GM13977 (cell line): ENCODE measurements around the gene DRD2.

ENCODE experiments used
- DNase-seq: peaks from one replicate; pipeline ENCODE4 v3.0.0; 2012; ENCODE audit warnings: low spot score
- in situ Hi-C: fragments of 300-500 bp; cut with MboI; formaldehyde crosslinking; loops from one replicate; pipeline ENCODE4 v1.12.0; 2022; ENCODE audit warnings: low sequenced_read_pairs, low pct_unique_long_range_greater_than_20kb, mixed read lengths, inconsistent platforms; ENCODE audit not compliant: unreplicated experiment
- TF ChIP-seq, protein P1 (sequence below): IDR thresholded peaks from 2 replicates; pipeline ENCODE4 v1.5.1; 2012; ENCODE audit warnings: mild to moderate bottlenecking, control low read depth; ENCODE audit not compliant: insufficient read depth; ENCODE audit errors: extremely low read depth, missing control alignments

The DRD2 gene

DNA sequence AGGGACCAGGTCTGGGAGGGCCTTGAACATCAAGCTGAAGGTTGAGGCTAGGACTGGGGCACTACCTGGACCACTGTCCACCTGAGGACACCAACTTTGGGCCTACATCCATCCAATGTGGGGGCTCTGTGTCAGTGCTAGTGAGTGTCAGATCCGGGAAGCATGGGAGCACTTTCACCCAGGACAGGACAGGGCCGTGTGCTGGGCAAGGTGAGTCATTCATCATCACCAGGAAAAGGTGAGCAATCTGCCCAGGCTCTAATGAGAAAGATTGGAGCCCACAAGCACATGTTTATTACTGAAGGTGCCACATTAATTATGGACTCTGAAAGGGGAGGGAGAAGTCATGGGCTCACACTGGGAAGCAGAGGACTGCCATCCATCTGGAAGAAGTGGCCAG is 39.7 kb upstream of the DRD2 start:
- in situ Hi-C loops = no loop called here
- TF ChIP-seq, protein P1, sequence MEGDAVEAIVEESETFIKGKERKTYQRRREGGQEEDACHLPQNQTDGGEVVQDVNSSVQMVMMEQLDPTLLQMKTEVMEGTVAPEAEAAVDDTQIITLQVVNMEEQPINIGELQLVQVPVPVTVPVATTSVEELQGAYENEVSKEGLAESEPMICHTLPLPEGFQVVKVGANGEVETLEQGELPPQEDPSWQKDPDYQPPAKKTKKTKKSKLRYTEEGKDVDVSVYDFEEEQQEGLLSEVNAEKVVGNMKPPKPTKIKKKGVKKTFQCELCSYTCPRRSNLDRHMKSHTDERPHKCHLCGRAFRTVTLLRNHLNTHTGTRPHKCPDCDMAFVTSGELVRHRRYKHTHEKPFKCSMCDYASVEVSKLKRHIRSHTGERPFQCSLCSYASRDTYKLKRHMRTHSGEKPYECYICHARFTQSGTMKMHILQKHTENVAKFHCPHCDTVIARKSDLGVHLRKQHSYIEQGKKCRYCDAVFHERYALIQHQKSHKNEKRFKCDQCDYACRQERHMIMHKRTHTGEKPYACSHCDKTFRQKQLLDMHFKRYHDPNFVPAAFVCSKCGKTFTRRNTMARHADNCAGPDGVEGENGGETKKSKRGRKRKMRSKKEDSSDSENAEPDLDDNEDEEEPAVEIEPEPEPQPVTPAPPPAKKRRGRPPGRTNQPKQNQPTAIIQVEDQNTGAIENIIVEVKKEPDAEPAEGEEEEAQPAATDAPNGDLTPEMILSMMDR = no peak
- DNase-seq = no peak

DNA sequence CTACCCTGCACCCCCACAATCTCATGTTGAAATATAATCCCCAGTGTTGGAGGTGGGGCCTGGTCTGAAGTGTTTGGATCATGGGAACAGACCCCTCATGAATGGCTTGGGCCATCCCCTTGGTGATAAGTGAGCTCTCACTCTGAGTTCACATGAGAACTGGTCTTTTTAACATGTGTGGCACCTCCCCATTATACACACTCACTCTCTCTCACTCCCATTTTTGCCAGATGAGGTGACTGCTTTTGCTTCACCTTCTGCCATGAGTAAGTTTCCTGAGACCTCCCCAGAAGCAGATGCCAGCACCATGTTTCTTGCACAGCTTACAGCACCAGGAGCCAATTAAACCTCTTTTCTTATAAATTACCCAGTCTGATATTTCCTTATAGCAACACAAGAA is 32.1 kb upstream of the DRD2 start:
- TF ChIP-seq, protein P1 = no peak
- in situ Hi-C loops = no loop called here
- no peak for DNase-seq

DNA sequence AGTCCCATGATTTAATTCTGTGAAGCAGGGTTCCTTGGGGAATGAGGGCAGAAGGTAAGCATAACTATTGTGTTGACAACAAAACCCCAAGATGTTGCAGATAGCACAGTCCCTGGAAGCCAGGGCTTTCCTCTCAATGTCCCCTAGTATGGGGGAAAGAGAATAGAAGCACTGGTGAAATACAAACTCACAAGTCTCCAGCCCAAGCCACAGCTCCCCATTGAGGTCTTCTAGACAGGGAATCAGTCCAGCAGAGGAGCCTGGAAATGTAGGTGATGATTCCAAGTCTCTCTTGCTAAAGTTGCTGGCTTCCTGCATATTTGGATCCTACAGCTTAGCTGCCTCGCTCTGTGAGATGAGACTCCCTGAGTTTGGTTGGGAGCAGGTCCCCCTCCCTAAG is 31.7 kb upstream of the DRD2 start:
- in situ Hi-C loops = no loop called here
- TF ChIP-seq, protein P1 = no peak
- no peak for DNase-seq

DNA sequence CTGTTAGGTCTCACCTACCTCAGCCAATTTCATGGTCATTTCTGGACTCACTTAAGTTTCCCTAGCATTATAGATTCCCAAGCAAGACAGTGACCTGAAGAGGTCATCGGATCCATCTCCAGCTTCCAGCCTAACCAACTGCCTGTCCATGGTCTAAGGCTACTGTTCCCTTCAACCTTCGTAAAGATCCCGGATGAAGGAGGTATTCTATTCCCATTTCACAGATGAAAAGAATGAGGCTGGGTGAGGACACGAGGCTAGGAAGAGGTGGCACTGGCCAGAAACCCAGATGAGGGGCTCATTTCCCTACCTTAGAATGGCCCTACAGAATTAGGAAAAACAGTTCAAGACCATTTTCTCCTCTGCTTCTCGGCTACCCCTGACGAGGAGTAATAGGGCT is 31.3 kb upstream of the DRD2 start:
- TF ChIP-seq, protein P1 = no peak
- in situ Hi-C loops = no loop called here
- DNase-seq = no peak

DNA sequence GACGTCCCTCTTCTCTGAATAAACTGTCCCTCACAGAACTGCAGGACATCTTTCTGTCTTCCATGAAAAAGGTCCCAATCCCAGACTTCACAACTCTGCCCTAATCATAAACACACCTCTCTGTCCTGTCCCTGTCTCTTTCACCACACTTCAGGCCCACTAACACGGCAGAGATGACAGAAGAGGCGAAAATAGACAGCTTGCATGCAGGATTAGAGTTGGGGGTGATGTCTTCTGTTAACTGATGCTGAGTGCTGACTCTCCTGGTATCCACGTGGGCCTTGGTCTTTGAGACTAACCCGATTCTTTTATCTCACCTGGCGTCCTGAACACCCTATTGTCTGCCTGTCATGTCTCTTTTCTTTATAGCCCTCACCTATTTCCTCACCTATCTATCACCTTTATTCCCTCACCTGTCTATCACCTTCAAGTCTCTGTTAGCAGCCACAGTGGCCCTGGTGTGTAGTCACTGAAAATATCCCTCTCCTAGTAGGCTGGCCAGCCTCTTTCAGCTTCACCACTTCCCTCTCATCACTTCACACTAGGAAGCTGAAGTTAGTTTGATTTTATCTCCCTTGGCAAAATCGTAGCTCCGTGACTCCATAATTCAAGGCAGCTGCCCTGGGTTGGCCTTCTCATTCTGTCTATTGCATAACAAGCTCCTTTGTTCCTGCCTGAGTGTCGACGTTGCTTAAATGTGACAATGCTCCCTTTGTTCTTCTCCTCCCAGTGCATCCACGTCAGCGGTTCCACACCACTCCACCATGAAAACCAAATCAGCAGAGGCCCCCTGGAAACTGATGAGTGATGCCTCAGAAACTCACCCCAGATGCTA is 30.6 kb upstream of the DRD2 start:
- no peak for DNase-seq
- in situ Hi-C loops = no loop called here
- TF ChIP-seq, protein P1 = no peak

DNA sequence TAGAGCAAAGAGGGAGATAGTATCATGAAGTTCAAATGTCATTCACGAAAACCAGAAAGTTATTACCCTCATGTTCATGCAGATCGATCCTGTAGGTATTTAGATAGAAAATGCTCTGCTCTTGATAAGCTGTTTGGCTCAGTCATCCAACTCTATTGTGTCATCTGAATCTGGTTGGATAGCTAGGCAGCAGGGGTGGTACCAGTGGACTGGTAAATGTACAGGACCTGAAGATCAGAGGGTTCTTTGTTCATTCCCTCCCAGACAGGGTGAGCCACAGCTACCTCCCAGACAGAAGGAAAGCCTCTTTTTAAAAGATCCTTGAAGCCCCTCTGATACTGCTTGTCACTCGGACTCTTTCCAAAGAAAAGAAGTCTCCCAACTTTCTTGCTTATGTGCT is 29.8 kb upstream of the DRD2 start:
- DNase-seq = no peak
- TF ChIP-seq, protein P1 = no peak
- in situ Hi-C loops = no loop called here
